DLD1 (cell line): ENCODE measurements around the gene CHD6.

ENCODE experiments used
- in situ Hi-C: cut with HindIII; loops from 2 replicates; pipeline ENCODE4 v1.10.0; 2017; ENCODE audit warnings: low sequenced_read_pairs

CHD6 gene

GRCh38 chr20:41617902-41618806, at the start of gene CHD6:
Gene CHD6 (minus strand): TSS chr20:41618377. CDS start chr20:41551337, 67,040 bp downstream.
- in situ Hi-C loops, result no loop called here

GRCh38 chr20:41664584-41664983, 46.4 kb upstream of the CHD6 start:
- in situ Hi-C loops, result no loop called here

- in situ Hi-C loops, result no loop called here
These were observed 39.5 kb upstream of the CHD6 start for GRCh38 chr20:41657655-41658054.

GRCh38 chr20:41655962-41656618, 37.9 kb upstream of the CHD6 start:
- in situ Hi-C loops, result no loop called here

- in situ Hi-C loops, result no loop called here
These were observed 36.7 kb upstream of the CHD6 start for GRCh38 chr20:41654884-41655283.

- in situ Hi-C loops, result no loop called here
These were observed 36.1 kb upstream of the CHD6 start for GRCh38 chr20:41654292-41654691.

- in situ Hi-C loops, result no loop called here
These were observed 32.2 kb upstream of the CHD6 start for GRCh38 chr20:41650231-41650948.

- in situ Hi-C loops, result no loop called here
These were observed 31.3 kb upstream of the CHD6 start for GRCh38 chr20:41649489-41649888.

GRCh38 chr20:41645372-41645771, 27.2 kb upstream of the CHD6 start:
- in situ Hi-C loops, result no loop called here

- in situ Hi-C loops, result no loop called here
These were observed 25.3 kb upstream of the CHD6 start for GRCh38 chr20:41643504-41643938.

- in situ Hi-C loops, result no loop called here
These were observed 21.5 kb upstream of the CHD6 start for GRCh38 chr20:41639630-41640029.

- in situ Hi-C loops, result no loop called here
These were observed 20.3 kb upstream of the CHD6 start for GRCh38 chr20:41638456-41638855.

GRCh38 chr20:41635158-41635557, 17.0 kb upstream of the CHD6 start:
- in situ Hi-C loops, result no loop called here

- in situ Hi-C loops, result no loop called here
These were observed 14.7 kb upstream of the CHD6 start for GRCh38 chr20:41632896-41633295.

GRCh38 chr20:41631826-41632225, 13.6 kb upstream of the CHD6 start:
- in situ Hi-C loops, result no loop called here

- in situ Hi-C loops, result no loop called here
These were observed 12.7 kb upstream of the CHD6 start for GRCh38 chr20:41630846-41631245.

- in situ Hi-C loops, result no loop called here
These were observed 9.6 kb upstream of the CHD6 start for GRCh38 chr20:41627611-41628244.

- in situ Hi-C loops, result no loop called here
These were observed 8.9 kb upstream of the CHD6 start for GRCh38 chr20:41627001-41627495.

- in situ Hi-C loops, result no loop called here
These were observed 5.6 kb upstream of the CHD6 start for GRCh38 chr20:41623625-41624375.

GRCh38 chr20:41622584-41622983, 4.4 kb upstream of the CHD6 start:
- in situ Hi-C loops, result no loop called here
